GM12864 (cell line): ENCODE measurements around the gene TSPAN11.

Experiments used
- DNase-seq: peaks from one replicate; pipeline ENCODE4 v3.0.0-alpha.2; 2011; ENCODE audit warnings: low read depth
- H3K4me3 ChIP-seq: 2 replicates; pipeline ENCODE4 v1.5.1; 2011; ENCODE audit warnings: mild to moderate bottlenecking, low read depth, low read length, control low read depth
- CTCF ChIP-seq: IDR thresholded peaks from 2 replicates; pipeline ENCODE4 v1.5.1; 2011; ENCODE audit warnings: low read depth, mild to moderate bottlenecking, moderate library complexity, low read length, control low read depth, inconsistent platforms; ENCODE audit errors: missing control alignments

The TSPAN11 gene

GRCh38 chr12:30942486-30942885 lies 15.9 kb downstream of the TSPAN11 start:
- no peak for TF ChIP-seq CTCF
- DNase-seq: no peak
- H3K4me3 ChIP-seq: no peak overlapping the region

GRCh38 chr12:30942936-30943335 lies 16.4 kb downstream of the TSPAN11 start:
- H3K4me3 ChIP-seq: no peak overlapping the region
- DNase-seq: no peak
- no peak for TF ChIP-seq CTCF

- no peak for DNase-seq
- no peak overlapping the region for H3K4me3 ChIP-seq
- no peak for TF ChIP-seq CTCF
Measured at GRCh38 chr12:30945443-30946164, 19.1 kb downstream of the TSPAN11 start.

- no peak for DNase-seq
- H3K4me3 ChIP-seq: no peak overlapping the region
- TF ChIP-seq CTCF: no peak
Measured at GRCh38 chr12:30952015-30952414, 25.5 kb downstream of the TSPAN11 start.

GRCh38 chr12:30953257-30953656 lies 26.7 kb downstream of the TSPAN11 start:
- no peak for TF ChIP-seq CTCF
- no peak for DNase-seq
- H3K4me3 ChIP-seq: no peak overlapping the region

- no peak overlapping the region for H3K4me3 ChIP-seq
- TF ChIP-seq CTCF: no peak
- no peak for DNase-seq
Measured at GRCh38 chr12:30953951-30954751, 27.6 kb downstream of the TSPAN11 start.
